HG02943 (cell line): ENCODE data around the gene SMAD6.

Experiments used
- ATAC-seq: cut with Tn5 transposase; IDR thresholded peaks from one replicate; pipeline ENCODE4 v1.9.1; 2021; ENCODE audit warnings: mild to moderate bottlenecking, low read depth, moderate library complexity; ENCODE audit not compliant: unreplicated experiment

The SMAD6 gene

GRCh38 chr15:66737243-66738010 lies 35.4 kb downstream of the SMAD6 start:
- ATAC-seq, result no peak

DNA sequence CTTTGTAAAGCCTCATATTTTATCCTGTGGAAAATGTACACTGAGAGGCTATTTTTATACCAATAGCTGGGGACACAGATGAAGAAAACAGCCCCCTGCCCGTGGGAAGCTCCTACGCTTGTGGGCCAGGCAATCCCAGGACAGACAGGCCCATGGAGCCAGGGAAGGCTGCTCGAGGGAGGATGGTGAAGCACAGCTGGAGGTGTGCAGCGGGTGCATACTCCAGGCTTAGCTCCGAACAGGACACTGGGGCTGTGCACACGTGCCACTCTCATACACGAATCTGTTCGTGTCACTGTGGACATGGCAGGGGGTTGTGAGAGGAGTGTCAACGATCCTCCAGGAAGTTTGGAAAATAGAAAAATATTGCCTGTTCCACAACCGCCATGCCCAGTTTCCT lies 36.1 kb downstream of the SMAD6 start:
- no peak for ATAC-seq

- ATAC-seq, result no peak
These were observed 36.6 kb downstream of the SMAD6 start for GRCh38 chr15:66738595-66738994.

GRCh38 chr15:66739287-66739686 lies 37.3 kb downstream of the SMAD6 start:
- ATAC-seq, result no peak

DNA sequence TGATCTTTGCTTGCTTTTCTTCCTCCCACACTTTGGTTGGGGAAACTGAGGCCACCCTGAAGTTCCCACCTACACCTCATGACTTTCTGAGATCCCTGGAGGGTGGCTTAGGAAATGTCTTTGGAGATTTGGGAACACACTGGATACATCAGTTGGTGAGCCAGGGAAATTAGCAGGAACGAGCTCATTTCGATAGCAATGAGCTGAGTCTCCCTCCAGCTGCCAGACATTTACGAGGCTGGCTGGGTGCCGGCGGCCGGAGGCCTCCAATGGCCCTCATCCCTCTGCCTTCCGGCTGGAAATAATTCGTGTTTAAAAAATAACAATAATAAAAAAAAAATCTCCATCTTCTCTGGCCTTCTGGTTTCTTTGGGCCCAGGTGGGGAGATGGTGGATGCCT lies 38.8 kb downstream of the SMAD6 start:
- no peak for ATAC-seq

DNA sequence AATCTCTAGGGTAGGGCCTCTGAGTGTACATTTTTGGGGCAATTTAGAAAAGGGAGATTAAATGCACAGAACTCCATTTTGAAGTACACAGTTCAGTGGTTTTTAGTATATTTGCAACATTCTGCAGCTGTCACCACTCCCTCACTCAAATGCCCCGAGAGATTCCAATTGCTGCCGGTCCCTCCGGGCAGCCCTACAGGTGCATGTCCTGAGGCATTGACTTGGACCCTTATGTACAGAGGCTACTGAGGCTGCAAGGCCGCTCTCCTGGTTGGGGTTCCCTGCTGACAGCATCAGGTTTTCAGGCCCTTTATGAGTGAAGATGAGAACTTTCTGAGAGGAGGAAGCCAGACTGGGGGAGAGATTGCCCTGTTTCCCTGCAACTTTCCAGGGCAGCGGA lies 39.6 kb downstream of the SMAD6 start:
- no peak for ATAC-seq

DNA sequence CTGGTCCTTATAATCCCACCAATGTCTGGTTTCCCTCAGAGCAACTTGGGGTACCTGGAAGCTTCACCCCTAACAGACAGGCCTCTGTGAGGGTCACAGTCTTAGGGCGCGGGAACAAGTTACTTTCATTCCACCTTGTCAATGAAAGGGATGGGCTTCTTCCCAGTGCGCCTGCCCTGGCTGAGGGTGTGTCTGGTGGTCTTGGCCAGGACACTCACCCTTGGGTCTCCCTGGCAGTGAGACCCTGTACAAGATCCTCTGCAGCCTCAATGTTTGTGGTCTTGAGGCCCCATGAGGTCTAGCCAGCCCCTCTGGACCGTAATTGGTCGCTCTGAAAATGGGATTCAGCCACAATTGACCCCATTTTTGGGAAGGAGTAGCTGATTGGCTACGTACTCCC lies 40.2 kb downstream of the SMAD6 start:
- no peak for ATAC-seq

DNA sequence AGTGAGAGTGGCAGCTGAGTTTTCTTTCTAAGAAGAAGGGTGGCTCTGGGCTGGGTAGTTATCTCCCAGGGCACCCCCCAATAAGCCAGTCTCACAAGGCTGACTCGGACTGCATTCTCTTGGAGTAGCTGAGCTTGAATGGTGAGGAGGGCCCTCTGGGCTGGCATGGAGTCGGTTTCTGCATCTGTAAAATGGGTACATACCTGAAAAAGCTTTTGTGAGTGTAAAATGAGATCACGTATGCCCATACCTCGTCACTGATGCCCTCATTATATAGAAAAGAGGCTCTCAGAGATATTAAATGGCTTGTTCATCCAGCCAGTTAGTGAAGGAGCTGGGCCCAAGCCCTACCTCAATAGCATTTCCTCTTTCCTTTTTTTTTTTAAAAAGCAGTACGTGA lies 41.2 kb downstream of the SMAD6 start:
- ATAC-seq, result no peak

- ATAC-seq, result no peak
These were observed 41.9 kb downstream of the SMAD6 start for GRCh38 chr15:66743703-66744536.

DNA sequence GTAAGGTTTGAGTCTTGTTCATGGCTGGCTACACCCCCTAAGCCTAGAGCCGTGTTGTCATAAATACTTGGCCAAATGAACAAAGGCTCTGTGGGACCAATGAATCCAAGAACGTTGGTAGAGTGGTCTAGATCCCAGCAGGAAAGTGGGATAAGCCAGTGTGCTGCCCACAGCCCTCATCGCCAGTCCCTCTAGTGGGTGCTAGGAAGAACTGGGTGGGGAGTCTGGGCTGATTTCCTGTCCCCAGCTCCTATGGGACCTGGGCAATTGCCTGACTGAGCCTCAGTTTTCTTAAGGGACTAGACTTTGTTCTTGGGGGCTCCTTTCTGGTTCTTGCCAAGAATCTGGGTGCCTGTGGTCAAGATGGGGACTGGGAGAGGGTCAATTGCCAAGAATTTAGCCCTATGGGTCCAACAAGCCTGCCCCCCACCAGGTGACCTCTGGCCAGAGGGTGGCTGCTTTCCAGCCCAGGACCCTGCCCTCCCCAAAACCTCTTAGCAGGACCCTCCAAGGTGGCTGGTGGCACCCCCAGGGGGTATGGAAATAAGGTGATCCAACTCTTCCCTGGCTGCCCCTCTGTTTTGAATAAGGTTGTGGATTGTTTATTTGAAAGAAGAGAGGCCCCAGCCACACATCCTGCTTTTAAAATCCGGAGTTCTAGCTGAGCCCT lies 42.7 kb downstream of the SMAD6 start:
- no peak for ATAC-seq

DNA sequence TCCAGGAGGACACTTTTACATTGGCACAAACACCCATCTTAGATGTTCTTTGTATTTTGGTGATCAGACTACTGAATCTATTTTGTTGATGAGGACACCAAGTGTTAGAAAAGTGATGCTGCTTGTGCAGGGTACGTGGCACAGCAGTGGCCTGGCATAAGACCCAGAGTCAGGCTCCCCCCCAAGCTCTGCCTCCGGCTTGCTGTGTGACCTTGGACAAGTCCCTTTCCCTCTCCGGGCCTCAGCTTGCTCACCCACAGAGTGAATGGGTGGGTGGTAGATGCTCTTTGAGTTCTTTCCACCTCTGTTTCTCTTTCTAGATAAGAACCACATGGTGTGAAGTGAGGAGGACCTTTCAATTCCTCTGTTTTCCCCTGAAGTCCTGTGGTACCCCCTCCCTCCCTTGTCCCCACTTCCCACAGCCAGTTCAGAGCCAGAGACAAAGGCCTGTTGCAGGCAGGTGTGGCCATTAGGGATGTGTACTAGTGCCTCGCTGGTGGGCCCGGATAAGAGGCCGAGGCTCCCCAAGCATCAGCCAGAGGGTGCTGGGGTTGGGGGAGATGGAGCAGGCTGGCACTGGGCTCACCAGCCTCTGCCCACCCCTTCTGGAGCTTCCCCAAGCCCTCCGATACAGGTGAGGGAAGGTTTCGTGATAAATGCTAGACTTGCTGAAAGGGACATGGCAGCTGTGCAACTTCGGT lies 43.6 kb downstream of the SMAD6 start:
- no peak for ATAC-seq

DNA sequence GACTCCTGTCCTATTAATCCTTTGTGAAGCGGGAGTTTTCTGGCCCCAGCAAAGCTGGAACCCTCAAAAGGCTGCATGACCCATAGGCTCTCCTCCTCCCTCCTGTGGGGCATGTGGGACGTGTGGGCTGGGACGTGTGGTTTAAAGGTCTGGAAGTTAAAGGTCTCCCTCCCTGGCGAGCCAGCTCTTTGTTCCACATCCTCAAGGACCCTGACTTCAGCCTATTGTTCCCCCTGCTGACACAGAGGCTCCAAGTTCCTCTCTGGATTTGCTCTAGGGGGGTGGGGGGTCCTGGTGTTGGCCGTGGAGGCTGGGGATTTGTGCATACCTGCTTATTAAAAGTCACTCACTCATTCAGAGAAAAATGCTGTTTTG lies 44.2 kb downstream of the SMAD6 start:
- no peak for ATAC-seq

GRCh38 chr15:66747223-66747622 lies 45.2 kb downstream of the SMAD6 start:
- no peak for ATAC-seq

DNA sequence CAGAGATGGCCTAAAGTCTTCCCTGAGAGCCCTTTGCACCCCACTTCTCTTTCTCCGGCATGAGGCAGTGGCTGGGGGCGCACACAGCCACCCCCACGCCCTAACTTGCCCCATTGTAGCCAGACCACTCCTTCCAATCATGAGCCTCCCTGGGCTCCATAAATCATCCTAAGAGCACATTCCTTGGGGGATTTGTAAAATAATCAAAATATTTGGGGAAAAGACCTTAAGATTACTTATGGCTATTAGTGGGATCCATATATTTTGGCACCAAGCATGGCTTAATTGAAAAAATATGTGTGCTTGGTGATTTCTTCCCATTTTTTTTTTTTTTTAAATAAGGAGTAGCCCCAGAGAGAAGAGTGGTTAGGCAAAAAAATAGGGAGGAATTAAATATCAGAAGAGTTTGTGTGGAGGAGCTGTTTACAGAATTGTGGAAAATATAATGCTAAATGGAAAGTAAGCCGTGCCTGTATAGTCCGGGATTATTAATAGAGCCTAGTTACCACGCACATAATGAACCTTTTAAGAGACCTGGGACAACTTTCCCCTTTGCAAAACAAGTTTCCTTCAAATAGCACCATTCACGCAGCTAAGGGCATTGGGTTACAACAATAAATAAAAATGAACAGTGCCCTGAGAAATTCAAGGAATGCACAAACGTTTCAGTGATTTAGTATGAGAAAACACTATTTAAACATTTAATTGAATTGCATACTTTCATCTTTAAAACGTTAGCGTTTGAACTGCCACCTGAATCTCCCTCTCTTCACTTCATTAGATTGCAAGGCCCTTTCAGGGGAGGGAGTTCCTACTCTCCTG lies 46.1 kb downstream of the SMAD6 start:
- no peak for ATAC-seq

DNA sequence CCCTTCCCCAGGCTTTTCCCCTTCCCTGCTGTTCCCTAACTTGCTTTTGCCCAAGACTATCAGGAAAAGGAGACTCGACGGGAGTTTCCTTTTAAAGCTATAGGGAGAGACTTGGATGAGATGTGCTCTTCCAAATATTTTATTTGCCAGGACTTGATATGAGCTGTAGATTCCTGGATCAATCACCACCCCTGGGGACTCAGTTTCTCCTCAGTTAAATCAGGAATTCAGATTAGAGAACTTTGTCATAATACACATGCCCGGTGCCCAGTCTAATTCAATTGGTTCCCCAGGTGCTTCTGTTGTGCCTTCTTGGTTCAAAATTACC lies 46.6 kb downstream of the SMAD6 start:
- ATAC-seq, result no peak

- ATAC-seq, result no peak
These were observed 48.0 kb downstream of the SMAD6 start for GRCh38 chr15:66749841-66750575.

- ATAC-seq, result no peak
These were observed 48.6 kb downstream of the SMAD6 start for GRCh38 chr15:66750609-66751008.

GRCh38 chr15:66751579-66751978 lies 49.5 kb downstream of the SMAD6 start:
- ATAC-seq, result no peak

- no peak for ATAC-seq
These were observed 50.0 kb downstream of the SMAD6 start for GRCh38 chr15:66752078-66752477.
